Prostate gland (tissue), 2 donors: ENCODE measurements around the gene MMS19.

Source experiments
- POLR2A ChIP-seq: fragments of 450-650 bp; IDR thresholded peaks from one replicate; pipeline ENCODE4 v1.6.1; 2016; ENCODE audit warnings: antibody characterized with exemption, mild to moderate bottlenecking
- POLR2AphosphoS5 ChIP-seq: sonication (generic); formaldehyde crosslinking; IDR thresholded peaks from one replicate; pipeline ENCODE4 v1.6.1; 2017; ENCODE audit warnings: antibody characterized with exemption
- TF ChIP-seq, protein P1 (sequence below), 4 experiments: fragments of 200-600 bp in 2 of 4; fragments of 450-650 bp in 2 of 4; sonication (generic) in 2 of 4; IDR thresholded peaks; 1 replicate in 3 of 4; 2 replicates in 1 of 4; pipeline ENCODE4 v1.5.1; 2016 to 2019; ENCODE audit warnings: antibody characterized with exemption in 4 of 4, mild to moderate bottlenecking in 2 of 4, moderate library complexity in 2 of 4

DNA sequence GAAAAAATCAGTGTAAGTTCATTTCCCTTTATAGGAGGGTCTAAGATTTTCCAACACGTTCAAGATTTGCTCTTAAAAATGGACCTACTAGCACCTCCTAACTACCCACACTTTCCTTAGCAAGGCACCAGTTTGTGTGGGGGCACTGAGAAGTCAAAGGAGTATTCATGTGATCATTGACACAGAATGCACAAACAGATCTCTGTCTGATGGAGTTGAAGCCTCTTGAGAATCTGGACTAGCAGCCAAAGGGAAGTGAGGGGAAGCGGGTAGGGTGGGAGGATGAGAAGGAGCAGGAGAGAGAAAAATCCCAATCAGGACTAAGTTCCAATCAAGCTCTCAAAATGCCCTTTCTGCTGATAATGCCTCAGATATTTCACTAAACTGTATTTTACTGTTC lies 4.1 kb downstream of the MMS19 start:
- TF ChIP-seq POLR2A = no peak
- TF ChIP-seq, protein P1, sequence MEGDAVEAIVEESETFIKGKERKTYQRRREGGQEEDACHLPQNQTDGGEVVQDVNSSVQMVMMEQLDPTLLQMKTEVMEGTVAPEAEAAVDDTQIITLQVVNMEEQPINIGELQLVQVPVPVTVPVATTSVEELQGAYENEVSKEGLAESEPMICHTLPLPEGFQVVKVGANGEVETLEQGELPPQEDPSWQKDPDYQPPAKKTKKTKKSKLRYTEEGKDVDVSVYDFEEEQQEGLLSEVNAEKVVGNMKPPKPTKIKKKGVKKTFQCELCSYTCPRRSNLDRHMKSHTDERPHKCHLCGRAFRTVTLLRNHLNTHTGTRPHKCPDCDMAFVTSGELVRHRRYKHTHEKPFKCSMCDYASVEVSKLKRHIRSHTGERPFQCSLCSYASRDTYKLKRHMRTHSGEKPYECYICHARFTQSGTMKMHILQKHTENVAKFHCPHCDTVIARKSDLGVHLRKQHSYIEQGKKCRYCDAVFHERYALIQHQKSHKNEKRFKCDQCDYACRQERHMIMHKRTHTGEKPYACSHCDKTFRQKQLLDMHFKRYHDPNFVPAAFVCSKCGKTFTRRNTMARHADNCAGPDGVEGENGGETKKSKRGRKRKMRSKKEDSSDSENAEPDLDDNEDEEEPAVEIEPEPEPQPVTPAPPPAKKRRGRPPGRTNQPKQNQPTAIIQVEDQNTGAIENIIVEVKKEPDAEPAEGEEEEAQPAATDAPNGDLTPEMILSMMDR (IDR thresholded peaks at IDR 0.05) = no peak
- TF ChIP-seq POLR2AphosphoS5 = no peak
